ENCODE data around the gene RAPGEF4. TPM values are rescaled to one million over a fixed set of nuclear protein-coding genes. Genes with fewer than 3 reads are reported as not detected.
A peak's percentile ranks its signal among the peaks of the same experiment; 100 is the strongest.

RAPGEF4 gene
- total RNA-seq, 1 experiment from 2014 or later: 2.2 TPM

GRCh38 chr2:172929644-172930043 is 194.0 kb downstream of the RAPGEF4 start (continued):
- TF ChIP-seq RELA (CRISPR knock-in tag; IDR thresholded peaks at IDR 0.05; ENCODE audit: borderline replicate concordance) (no peak), NR2C2 (CRISPR knock-in tag; IDR thresholded peaks at IDR 0.05) (no peak)

- Mint-ChIP-seq H3K4me3 (no peak overlapping the region), H3K27ac (no peak overlapping the region), H3K9me3 (no peaks in the 10 kb centered on the region), H3K36me3 (no peaks in the 10 kb centered on the region), H3K4me1 (peaks cover 27% of the 10 kb centered on the region), H3K27me3 (ENCODE audit: low read depth) (no peaks in the 10 kb centered on the region)
- ATAC-seq (no peak), DNase-seq (ENCODE audit: low spot score) (no peak)
- ChIA-PET POLR2A (no interaction called here), CTCF (interaction anchor here (0.9 to 4.4 kb wide), 20 partner anchors 7 to 310 kb away, joined by 3 to 60 read pairs (median 6); no protein-coding TSS in a partner anchor)
- TF ChIP-seq FOXP4 (CRISPR knock-in tag; IDR thresholded peaks at IDR 0.05): no peak
- TF ChIP-seq CREB1 (CRISPR knock-in tag; IDR thresholded peaks at IDR 0.05): no peak
- TF ChIP-seq MLX (CRISPR knock-in tag; IDR thresholded peaks at IDR 0.05): no peak
- no peak for TF ChIP-seq RORB (CRISPR knock-in tag; IDR thresholded peaks at IDR 0.05)
- no peak for TF ChIP-seq ZNF138 (CRISPR knock-in tag; conservative IDR thresholded peaks at IDR 0.05)
- no peak for TF ChIP-seq IRF2 (CRISPR knock-in tag; IDR thresholded peaks at IDR 0.05; ENCODE audit: borderline replicate concordance, low read depth)
- no peak for TF ChIP-seq ETV6 (CRISPR knock-in tag; IDR thresholded peaks at IDR 0.05)
- no peak for TF ChIP-seq NR2C2 (CRISPR knock-in tag; IDR thresholded peaks at IDR 0.05)
Measured at GRCh38 chr2:172930871-172931255, 195.2 kb downstream of the RAPGEF4 start.

GRCh38 chr2:172931256-172931894 is 195.7 kb downstream of the RAPGEF4 start:
- Mint-ChIP-seq H3K27me3 (ENCODE audit: low read depth) (no peaks in the 10 kb centered on the region), H3K9me3 (no peaks in the 10 kb centered on the region), H3K36me3 (no peaks in the 10 kb centered on the region), H3K27ac (peak overlapping the region; percentile 34), H3K4me1 (peaks cover 27% of the 10 kb centered on the region), H3K4me3 (peak overlapping the region; percentile 37)
- ATAC-seq (peak; percentile 78), DNase-seq (ENCODE audit: low spot score) (no peak)
- CTCF ChIA-PET: interaction anchor here (0.7 to 4.4 kb wide), 36 partner anchors 8 to 466 kb away, joined by 3 to 60 read pairs (median 4); no protein-coding TSS in a partner anchor
- POLR2A ChIA-PET: no interaction called here
- TF ChIP-seq CREM (CRISPR knock-in tag; IDR thresholded peaks at IDR 0.05) (no peak), OVOL2 (CRISPR knock-in tag; IDR thresholded peaks at IDR 0.05; ENCODE audit: borderline replicate concordance) (no peak), TEAD4 (CRISPR knock-in tag; IDR thresholded peaks at IDR 0.05) (no peak), ZNF416 (CRISPR knock-in tag; IDR thresholded peaks at IDR 0.05) (no peak), JUN (CRISPR knock-in tag; IDR thresholded peaks at IDR 0.05) (no peak)

DNA sequence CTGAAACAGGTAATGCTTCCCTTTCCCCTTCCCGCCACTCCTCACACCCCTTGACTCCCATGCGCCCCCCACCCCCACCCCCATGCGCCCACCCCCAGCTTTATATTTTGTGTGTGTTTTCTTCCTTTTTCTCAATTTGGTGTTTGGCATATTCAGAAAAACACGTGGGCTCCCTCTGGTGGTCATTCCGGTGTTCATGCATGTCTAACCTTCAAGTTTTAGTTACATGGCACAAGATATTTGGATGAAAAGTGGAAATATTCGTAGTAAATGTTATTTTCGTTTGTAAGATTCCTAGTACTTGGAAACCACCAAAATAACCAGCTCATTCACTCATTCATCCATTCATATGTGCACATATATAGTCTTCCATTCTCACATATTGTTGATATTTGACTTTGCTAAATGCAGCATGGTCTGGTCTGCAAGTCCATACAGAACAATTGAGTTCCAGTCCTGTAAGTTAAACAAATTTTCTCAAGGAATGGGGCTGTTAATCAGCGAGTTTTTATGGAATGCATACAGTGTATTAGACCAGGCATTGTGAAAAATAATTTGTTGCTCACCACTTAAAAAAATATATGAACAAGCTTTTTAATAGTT is 196.4 kb downstream of the RAPGEF4 start:
- no peaks in the 10 kb centered on the region for H3K9me3 Mint-ChIP-seq
- POLR2A ChIA-PET: no interaction called here

More for the DNA sequence above, 196.4 kb downstream of the RAPGEF4 start:
- ATAC-seq (no peak; the same call in 1 of the 2 replicates), DNase-seq (ENCODE audit: low spot score) (peak; percentile 67)
- Mint-ChIP-seq H3K4me3 (no peak overlapping the region), H3K27ac (peak overlapping the region; percentile 67; the same call in 1 of the 2 replicates), H3K4me1 (peaks cover 27% of the 10 kb centered on the region), H3K36me3 (no peaks in the 10 kb centered on the region), H3K27me3 (ENCODE audit: low read depth) (no peaks in the 10 kb centered on the region)
- TF ChIP-seq CTCF (IDR thresholded peaks at IDR 0.05) (peak; percentile 49; the same call in 1 of the 2 replicates), ZNF416 (CRISPR knock-in tag; IDR thresholded peaks at IDR 0.05) (no peak), ZNF121 (CRISPR knock-in tag; IDR thresholded peaks at IDR 0.05) (no peak)
- CTCF ChIA-PET: interaction anchor here (0.6 to 4.4 kb wide), 37 partner anchors 8 to 466 kb away, joined by 3 to 60 read pairs (median 4); no protein-coding TSS in a partner anchor
